Measurements from ENCODE around the gene KANK2.
A peak's percentile ranks its signal among the peaks of the same experiment; 100 is the strongest.
"Not testable (repeated sequence)": the region's sequence is repeated elsewhere in the genome, so short reads cannot be mapped to it uniquely, and the experiment has no call there.

KANK2 gene

DNA sequence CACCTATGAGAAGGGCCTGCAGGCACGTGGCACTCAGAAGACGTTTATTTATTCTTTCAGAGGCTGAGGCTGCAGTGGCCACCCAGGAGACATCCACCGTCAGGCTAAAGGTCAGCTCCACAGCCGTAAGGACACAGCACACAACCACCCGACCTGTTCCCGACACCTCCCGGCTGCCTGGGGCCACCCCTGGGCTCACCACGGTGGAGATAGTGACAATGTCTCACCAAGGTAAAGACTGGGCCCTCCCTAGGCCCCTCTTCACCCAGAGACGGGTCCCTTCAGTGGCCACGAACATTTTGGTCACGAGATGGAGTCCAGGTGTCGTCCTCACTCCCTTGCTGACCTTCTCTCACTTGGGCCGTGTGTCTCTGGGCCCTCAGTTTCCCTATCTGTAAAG is 74.2 kb downstream of the KANK2 start:
- Histone ChIP-seq H3K27ac (no peak overlapping the region), H3K36me3 (ENCODE audit: insufficient read depth, low read length) (peaks cover 83% of the 10 kb centered on the region)

DNA sequence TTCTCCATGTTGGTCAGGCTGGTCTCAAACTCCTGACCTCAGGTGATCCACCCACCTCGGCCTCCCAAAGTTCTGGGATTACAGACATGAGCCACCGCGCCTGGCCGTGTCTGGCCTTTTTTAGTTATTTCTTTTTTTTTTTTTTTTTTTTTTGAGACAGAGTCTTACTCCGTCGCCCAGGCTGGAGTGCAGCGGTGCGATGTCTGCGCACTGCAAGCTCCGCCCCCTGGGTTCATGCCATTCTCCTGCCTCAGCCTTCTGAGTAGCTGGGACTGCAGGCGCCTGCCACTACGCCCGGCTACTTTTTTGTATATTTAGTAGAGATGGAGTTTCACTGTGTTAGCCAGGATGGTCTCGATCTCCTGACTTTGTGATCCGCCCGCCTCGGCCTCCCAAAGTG is 75.4 kb downstream of the KANK2 start:
- not testable (repeated sequence) for H3K9ac ChIP-seq (ENCODE audit: insufficient read length); DNase-seq (ENCODE audit: low read depth, low spot score); H3K9me3 ChIP-seq (ENCODE audit: low read depth, low read length); H3K27ac ChIP-seq; H3K4me3 ChIP-seq
- H3K36me3 ChIP-seq (ENCODE audit: insufficient read depth, low read length), result peaks cover 83% of the 10 kb centered on the region

More for the DNA sequence above, 74.2 kb downstream of the KANK2 start:
- Histone ChIP-seq H3K4me3 (no peak overlapping the region), H3K9ac (ENCODE audit: insufficient read length) (no peak overlapping the region), H3K9me3 (ENCODE audit: low read depth, low read length) (no peaks in the 10 kb centered on the region)
- TF ChIP-seq EZH2 (IDR thresholded peaks at IDR 0.05) (no peak), POLR2AphosphoS5 (IDR thresholded peaks at IDR 0.05; ENCODE audit: borderline replicate concordance, low read depth, low read length) (no peak), FOXP2 (optimal IDR thresholded peaks at IDR 0.05; ENCODE audit: control extremely low read depth, extremely low read length, insufficient read depth) (no peak)
- DNase-seq (ENCODE audit: low read depth, low spot score), result no peak

DNA sequence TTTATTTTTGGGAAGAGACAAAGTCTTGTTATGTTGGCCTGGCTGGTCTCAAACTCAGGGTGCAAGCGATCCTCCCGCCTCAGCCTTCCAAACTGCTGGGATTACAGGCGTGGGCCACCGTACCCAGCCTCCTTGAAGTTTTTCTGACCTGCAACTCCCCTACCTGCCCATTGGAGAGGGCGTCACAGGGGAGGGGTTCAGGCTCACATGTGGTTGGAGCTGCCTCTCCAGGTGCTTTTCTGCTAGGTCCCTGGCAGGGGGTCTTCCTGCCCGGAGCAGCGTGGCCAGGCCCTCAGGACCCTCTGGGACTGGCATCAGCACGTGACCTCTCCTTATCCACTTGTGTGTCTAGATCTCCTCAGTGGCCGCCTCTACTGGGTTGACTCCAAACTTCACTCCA is 80.8 kb downstream of the KANK2 start:
- peaks cover 97% of the 10 kb centered on the region for H3K36me3 ChIP-seq (ENCODE audit: insufficient read depth, low read length)
- TF ChIP-seq POLR2AphosphoS5 (IDR thresholded peaks at IDR 0.05; ENCODE audit: borderline replicate concordance, low read depth, low read length), result no peak
- TF ChIP-seq EZH2 (IDR thresholded peaks at IDR 0.05), result no peak
- TF ChIP-seq FOXP2 (optimal IDR thresholded peaks at IDR 0.05; ENCODE audit: control extremely low read depth, extremely low read length, insufficient read depth), result no peak
- DNase-seq (ENCODE audit: low read depth, low spot score), result no peak
- H3K9ac ChIP-seq (ENCODE audit: insufficient read length), result no peak overlapping the region
- no peaks in the 10 kb centered on the region for H3K9me3 ChIP-seq (ENCODE audit: low read depth, low read length)
- no peak overlapping the region for H3K27ac ChIP-seq
- no peak overlapping the region for H3K4me3 ChIP-seq

DNA sequence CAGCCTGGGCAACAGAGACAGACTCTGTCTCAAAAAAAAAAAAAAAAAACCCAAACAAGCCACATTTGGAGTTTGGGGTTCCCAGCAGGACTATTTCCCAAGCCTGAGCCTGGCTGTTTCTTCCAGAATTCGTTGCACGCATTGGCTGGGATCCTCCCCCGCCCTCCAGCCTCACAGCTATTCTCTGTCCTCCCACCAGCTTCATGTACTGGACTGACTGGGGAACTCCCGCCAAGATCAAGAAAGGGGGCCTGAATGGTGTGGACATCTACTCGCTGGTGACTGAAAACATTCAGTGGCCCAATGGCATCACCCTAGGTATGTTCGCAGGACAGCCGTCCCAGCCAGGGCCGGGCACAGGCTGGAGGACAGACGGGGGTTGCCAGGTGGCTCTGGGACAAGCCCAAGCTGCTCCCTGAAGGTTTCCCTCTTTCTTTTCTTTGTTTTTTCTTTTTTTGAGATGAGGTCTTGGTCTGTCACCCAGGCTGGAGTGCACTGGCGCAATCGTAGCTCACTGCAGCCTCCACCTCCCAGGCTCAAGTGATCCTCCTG is 81.4 kb downstream of the KANK2 start:
- Histone ChIP-seq H3K36me3 (ENCODE audit: insufficient read depth, low read length) (peaks cover 97% of the 10 kb centered on the region), H3K27ac (no peak overlapping the region), H3K9me3 (ENCODE audit: low read depth, low read length) (no peaks in the 10 kb centered on the region), H3K4me3 (no peak overlapping the region), H3K9ac (ENCODE audit: insufficient read length) (no peak overlapping the region)
- TF ChIP-seq FOXP2 (optimal IDR thresholded peaks at IDR 0.05; ENCODE audit: control extremely low read depth, extremely low read length, insufficient read depth) (no peak), POLR2AphosphoS5 (IDR thresholded peaks at IDR 0.05; ENCODE audit: borderline replicate concordance, low read depth, low read length) (no peak), EZH2 (IDR thresholded peaks at IDR 0.05) (no peak)
- no peak for DNase-seq (ENCODE audit: low read depth, low spot score)

DNA sequence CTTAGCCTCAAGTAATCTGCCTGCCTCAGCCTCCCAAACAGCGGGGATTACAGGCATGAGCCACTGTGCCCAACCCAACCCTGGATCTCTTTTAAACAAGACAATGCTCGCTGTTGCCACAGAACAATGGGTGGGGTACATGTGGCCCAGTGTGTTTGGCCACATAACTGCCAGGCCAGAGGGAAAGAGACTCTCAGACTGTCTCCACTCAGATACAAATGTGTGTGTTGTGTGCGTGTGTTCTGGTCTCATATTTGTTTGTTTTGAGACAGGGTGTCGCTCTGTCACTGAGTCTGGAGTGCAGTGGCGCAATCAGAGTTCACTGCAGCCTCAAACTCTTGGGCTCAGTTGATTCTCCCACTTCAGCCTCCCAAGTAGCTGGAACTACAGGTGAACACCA is 82.3 kb downstream of the KANK2 start:
- Histone ChIP-seq H3K9ac (ENCODE audit: insufficient read length) (no peak overlapping the region), H3K36me3 (ENCODE audit: insufficient read depth, low read length) (peaks cover 96% of the 10 kb centered on the region), H3K27ac (no peak overlapping the region), H3K9me3 (ENCODE audit: low read depth, low read length) (no peaks in the 10 kb centered on the region), H3K4me3 (no peak overlapping the region)
- DNase-seq (ENCODE audit: low read depth, low spot score), result no peak
- TF ChIP-seq EZH2 (IDR thresholded peaks at IDR 0.05) (no peak), POLR2AphosphoS5 (IDR thresholded peaks at IDR 0.05; ENCODE audit: borderline replicate concordance, low read depth, low read length) (peak; percentile 20; the same call in 1 of the 2 replicates), FOXP2 (optimal IDR thresholded peaks at IDR 0.05; ENCODE audit: control extremely low read depth, extremely low read length, insufficient read depth) (no peak)

All from SK-N-MC (cell line).